HG02981 (cell line): ENCODE measurements around the gene PAK2.

ENCODE experiments used
- ATAC-seq: cut with Tn5 transposase; IDR thresholded peaks from one replicate; pipeline ENCODE4 v1.9.1; 2021; ENCODE audit warnings: mild to moderate bottlenecking, moderate library complexity; ENCODE audit not compliant: unreplicated experiment

The PAK2 gene

GRCh38 chr3:196739671-196740480 lies at the start of gene PAK2:
PAK2 (plus strand) TSS chr3:196739857; CDS start chr3:196782647, 42,790 bp downstream.
- ATAC-seq: peak; percentile 88

- ATAC-seq: no peak
Measured at GRCh38 chr3:196689941-196690660, 49.6 kb upstream of the PAK2 start.

- ATAC-seq: no peak
Measured at GRCh38 chr3:196691386-196691785, 48.3 kb upstream of the PAK2 start.

DNA sequence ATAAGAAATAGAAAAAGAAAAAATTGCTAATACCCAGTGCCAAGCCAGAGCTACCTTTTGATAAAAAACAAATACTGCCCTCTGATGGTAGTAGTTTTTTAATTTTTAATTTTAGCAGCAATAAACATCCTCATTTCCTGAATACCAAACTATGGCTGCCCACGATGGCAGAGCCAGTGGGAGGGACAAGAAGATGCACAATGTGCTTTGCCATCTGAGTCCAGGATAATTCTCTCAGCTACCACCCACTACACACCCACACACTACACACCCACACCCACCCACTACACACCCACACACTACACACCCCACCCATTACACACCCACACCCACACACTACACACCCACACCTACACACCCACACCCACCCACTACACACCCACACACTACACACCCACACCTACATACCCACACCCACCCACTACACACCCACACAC lies 45.4 kb upstream of the PAK2 start:
- ATAC-seq: no peak

DNA sequence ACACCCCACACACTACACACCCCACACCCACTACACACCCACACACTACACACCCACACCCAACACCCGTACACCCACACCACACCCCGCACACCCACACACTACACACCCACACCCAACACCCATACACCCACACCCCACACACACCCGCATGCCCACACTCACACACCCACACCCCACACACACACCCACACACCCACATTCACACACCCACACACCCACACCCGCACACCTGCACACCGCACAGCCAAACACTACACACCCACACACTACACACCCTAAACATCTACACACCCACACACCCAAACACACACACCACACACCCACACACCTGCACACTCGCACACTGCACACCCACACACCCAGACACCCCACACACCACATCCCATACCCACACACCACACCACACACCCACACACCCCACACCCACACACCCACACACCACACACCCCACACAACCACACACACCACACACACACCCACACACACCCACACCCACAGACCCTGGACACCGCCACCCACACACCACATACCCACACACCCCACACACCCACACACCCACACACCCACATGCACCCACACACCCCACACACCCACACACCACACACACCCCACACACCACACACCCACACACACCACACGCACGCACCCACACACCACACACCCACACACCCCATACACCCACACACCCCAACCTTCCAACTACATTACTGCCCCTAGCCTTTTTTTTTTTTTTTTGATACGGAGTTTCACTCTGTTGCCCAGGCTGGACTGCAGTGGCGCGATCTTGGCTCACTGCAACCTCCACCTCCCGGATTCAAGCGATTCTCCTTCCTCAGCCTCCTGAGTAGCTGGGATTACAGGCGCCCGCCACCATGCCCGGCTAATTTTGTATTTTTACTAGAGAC lies 44.5 kb upstream of the PAK2 start:
- ATAC-seq: no peak

DNA sequence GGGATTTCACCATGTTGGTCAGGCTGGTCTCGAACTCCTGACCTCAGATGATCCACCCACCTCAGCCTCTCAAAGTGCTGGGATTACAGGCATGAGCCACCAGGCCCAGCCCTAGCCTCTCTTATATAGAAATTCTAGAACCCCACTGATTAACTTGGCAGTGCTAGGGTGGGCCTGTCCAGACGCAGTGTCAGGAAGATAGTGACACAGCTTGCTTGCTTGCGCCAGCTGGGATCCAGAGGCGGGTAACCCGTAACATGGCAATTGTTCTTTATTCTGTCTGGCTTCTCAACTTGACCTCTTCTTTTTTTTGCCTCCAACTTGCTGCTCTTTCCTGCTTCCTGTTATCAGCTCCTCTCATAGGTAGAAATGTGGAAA lies 43.8 kb upstream of the PAK2 start:
- ATAC-seq: no peak

DNA sequence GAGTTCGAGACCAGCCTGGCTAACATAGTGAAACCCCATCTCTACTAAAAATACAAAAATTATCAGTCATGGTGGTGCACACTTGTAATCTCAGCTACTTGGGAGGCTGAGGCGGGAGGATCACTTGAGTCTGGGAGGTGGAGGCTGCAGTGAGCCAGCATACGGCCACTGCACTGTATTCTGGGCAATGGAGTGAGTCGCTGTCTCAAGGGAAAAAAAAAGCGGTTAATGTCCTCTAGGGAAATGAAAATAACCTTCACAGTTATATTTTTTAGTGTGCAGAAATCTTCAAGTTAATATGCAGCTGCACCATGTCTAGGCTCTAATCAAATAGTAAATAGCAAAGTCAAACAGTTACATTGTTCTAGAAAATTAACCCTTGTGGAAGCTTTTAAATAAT lies 42.4 kb upstream of the PAK2 start:
- no peak for ATAC-seq

DNA sequence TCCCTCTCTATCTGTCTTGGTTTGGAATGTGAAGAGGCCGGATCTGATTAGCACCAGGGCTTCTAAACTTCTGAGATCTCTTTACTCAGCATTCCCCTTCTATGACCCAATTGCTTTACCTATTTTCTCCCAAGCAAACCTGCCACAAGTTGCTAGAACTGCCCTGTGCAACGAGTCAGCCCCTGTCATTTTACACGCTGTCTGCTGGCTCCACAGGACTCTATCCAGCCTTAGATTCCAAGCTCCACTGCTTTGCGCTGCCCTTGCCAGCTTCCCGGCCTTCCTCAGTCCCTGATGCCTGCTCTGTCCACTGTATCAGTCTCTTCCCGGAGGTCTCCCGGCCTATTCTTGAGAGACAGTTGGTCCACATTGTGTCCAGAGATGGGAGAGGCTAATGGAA lies 39.9 kb upstream of the PAK2 start:
- ATAC-seq: no peak

GRCh38 chr3:196700801-196701200 lies 38.9 kb upstream of the PAK2 start:
- ATAC-seq: no peak

GRCh38 chr3:196706327-196706726 lies 33.3 kb upstream of the PAK2 start:
- ATAC-seq: no peak

- ATAC-seq: no peak
Measured at GRCh38 chr3:196706731-196707130, 32.9 kb upstream of the PAK2 start.

DNA sequence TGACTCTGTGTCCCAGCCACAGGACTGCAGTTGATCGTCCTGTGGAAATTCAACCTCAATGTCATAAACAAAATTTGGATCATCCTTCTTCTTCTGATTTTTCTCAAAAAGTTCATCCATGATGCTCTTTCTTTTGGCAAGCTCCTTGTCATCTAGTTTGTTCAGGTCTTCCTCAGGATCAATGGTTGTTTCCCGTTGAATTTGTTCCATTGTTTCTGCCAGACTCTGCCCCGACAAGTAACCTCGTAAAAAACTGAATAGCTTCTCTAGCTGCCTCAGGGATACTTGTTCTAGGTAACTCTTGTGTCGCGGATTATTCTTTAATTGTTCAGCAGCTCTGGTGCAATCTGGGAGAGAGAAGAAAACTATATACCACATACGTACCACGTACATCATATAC lies 32.1 kb upstream of the PAK2 start:
- ATAC-seq: no peak

GRCh38 chr3:196708467-196708866 lies 31.2 kb upstream of the PAK2 start:
- ATAC-seq: no peak

- ATAC-seq: peak; percentile 70
Measured at GRCh38 chr3:196711838-196712513, 27.7 kb upstream of the PAK2 start, which contains the start of the genes CEP19 and PIGX. CEP19 (minus strand) TSS chr3:196712250; CDS start chr3:196708657, 3,593 bp downstream. PIGX (plus strand) TSS chr3:196712377.

DNA sequence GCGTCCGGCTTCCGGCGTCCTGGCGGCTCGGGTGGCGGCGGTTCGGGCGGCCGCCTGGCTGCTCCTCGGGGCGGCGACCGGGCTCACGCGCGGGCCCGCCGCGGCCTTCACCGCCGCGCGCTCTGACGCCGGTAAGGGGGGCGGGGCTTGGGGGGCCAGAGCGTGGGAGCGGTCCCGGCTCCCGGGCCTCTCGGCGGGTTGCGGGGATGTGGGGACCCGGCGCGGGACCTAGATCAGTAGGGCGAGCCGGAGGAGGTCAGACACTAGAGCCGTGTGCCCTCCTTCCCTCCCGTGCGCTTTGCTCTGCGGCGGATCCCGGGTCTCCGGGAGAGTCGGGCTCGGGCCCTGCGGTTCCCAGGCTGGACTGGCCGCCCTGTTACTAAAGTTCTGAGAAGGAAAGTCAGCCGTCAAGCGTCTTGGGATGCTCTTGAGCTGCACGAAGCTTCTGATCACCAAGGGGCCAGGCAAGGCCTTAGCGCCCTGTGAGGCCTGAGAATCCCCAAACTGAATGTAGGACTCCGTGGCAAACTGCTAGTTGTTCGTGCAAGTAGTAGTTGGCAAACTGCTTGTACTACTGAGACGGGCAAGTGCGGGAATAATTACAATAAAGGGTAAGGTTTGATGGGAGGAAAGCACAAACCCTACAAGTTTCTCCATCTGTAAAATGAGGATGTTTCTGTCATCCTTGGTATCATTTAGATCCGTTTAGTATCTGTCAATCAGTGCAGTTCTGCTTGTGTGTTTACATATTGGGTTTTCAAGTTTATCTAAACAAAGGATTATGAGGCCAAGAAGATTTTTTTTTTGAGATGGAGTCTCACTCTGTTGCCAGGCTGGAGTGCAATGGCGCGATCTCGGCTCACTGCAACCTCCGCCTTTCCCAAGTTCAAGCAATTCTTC lies 26.9 kb upstream of the PAK2 start:
- peak; percentile 40 for ATAC-seq

- ATAC-seq: peak; percentile 65
Measured at GRCh38 chr3:196717162-196717561, 22.5 kb upstream of the PAK2 start.

DNA sequence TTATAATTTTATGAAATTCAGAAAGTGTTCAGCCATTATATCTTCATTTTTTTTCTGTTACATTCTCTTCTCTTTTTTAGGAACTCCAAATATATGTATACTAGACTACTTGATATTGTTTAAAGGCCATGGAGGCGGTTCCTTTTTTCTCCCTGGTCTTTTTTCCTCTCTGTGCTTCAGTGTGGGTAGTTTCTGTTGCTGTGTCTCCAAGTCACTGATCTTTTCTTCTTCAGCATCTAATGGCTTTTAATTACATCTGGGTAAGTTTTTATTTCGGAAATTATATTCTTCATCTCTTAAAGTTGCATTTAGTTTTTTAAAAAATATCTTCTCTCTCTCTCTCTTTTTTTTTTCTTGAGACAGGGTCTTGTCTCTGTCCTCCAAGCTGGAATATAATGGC lies 18.6 kb upstream of the PAK2 start:
- no peak for ATAC-seq

DNA sequence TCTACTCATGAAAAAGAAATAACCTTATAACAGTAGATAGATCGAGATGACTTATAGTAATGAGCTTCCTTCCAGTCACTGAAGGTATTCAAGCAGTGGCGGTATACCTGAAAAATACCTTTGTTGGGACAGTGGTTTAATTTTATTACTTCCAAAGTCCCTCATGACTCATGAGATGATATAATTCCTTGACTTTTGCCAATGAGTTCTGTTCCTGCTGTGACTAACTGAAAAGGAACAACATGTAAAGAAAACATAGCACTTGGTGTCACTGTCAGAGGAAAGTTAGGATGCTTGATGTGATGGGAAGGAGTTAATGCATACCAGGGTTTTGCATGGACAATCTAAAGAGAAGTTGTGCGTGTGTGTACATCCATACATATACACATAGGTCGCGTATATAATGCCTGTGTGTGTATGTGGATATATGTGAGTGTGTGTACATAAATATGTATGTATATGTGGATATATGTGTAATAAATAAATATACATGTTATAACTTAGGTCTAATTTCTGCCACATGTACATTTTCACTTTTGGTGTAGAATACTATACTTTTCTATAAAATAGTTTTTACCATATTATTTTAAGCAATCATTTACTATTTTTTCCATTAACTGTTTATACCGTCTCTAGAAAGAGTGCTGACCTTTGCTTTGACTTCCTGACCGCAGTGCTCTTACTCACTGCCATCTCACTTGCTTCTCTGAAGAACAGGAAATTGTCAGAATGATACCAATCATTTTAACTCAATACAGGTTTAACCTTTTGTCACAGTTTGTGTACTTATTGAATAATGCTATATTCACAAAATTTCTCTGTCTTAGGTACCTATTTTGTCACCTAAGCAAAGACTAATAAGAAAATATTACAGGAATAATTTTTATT lies 12.6 kb upstream of the PAK2 start:
- ATAC-seq: no peak

GRCh38 chr3:196735751-196736150 lies 3.9 kb upstream of the PAK2 start:
- ATAC-seq: no peak
